ENCODE data around the gene NKPD1.

- no peak for TF ChIP-seq CTCF (IDR thresholded peaks at IDR 0.05 in 2 of 3, conservative IDR thresholded peaks at IDR 0.05 in 1 of 3; ENCODE audit: insufficient read depth in 2 of 3, low read depth in 1 of 3, low read length in 3 of 3)
- no peak for TF ChIP-seq TAF1 (IDR thresholded peaks at IDR 0.05; ENCODE audit: control insufficient read depth, extremely low read depth, insufficient read depth, low read length, severe bottlenecking)
- no peak for TF ChIP-seq ZNF384 (IDR thresholded peaks at IDR 0.05; ENCODE audit: low read depth, low read length)
- TF ChIP-seq CHD1 (IDR thresholded peaks at IDR 0.05; ENCODE audit: low read length), result no peak
- TF ChIP-seq TEAD4 (IDR thresholded peaks at IDR 0.05; ENCODE audit: low read length), result no peak
- no peak for TF ChIP-seq TEAD4 (CRISPR knock-in tag; IDR thresholded peaks at IDR 0.05; ENCODE audit: borderline replicate concordance)
- TF ChIP-seq, protein P1, sequence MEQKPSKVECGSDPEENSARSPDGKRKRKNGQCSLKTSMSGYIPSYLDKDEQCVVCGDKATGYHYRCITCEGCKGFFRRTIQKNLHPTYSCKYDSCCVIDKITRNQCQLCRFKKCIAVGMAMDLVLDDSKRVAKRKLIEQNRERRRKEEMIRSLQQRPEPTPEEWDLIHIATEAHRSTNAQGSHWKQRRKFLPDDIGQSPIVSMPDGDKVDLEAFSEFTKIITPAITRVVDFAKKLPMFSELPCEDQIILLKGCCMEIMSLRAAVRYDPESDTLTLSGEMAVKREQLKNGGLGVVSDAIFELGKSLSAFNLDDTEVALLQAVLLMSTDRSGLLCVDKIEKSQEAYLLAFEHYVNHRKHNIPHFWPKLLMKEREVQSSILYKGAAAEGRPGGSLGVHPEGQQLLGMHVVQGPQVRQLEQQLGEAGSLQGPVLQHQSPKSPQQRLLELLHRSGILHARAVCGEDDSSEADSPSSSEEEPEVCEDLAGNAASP (IDR thresholded peaks at IDR 0.05), result no peak
- TF ChIP-seq POLR2A (conservative IDR thresholded peaks at IDR 0.05), result no peak
- TF ChIP-seq NFE2L1 (tag; IDR thresholded peaks at IDR 0.05; ENCODE audit: borderline replicate concordance, low read depth), result no peak
- no peak for TF ChIP-seq CEBPZ (IDR thresholded peaks at IDR 0.05; ENCODE audit: borderline replicate concordance, low read depth, low read length)
Measured at GRCh38 chr19:45158503-45159209, 2.1 kb downstream of the NKPD1 start.

Measured in K562 (cell line).